ENCODE data around the gene KLRG1. TPM values are rescaled to one million over a fixed set of nuclear protein-coding genes. Genes with fewer than 3 reads are reported as not detected.

The KLRG1 gene
- total RNA-seq = 0.26 and 1.3 TPM in 2 replicates

GRCh38 chr12:8989413-8989812 is at the start of gene KLRG1:
Gene KLRG1, plus strand, starts transcription at chr12:8989546. Its CDS starts 90 bp downstream, at chr12:8989636.

GRCh38 chr12:8949342-8950220 is 39.8 kb upstream of the KLRG1 start, which contains the start of gene M6PR:
Gene M6PR, minus strand, starts transcription at chr12:8949645. Its CDS starts 3,241 bp downstream, at chr12:8946404.

Other genes with a start within 250 kb of the KLRG1 start
- gene A2ML1, start 166.9 kb upstream of the KLRG1 start, total RNA-seq = not detected in 2 replicates
- 18.4 and 26.7 TPM in 2 replicates for gene PHC1, start 75.0 kb upstream of the KLRG1 start, total RNA-seq
- gene M6PR, start 39.9 kb upstream of the KLRG1 start, total RNA-seq = 66.5 and 128 TPM in 2 replicates
- 14.6 and 19.0 TPM in 2 replicates for gene A2M, start 126.4 kb downstream of the KLRG1 start, total RNA-seq
- not detected in 2 replicates for gene PZP, start 218.8 kb downstream of the KLRG1 start, total RNA-seq

Data from pericardium fibroblast (primary cell).